Smooth muscle cell (in vitro differentiated cells): ENCODE data around the gene TMEM185B. TPM values are rescaled to one million over a fixed set of nuclear protein-coding genes. Genes with fewer than 3 reads are reported as not detected.

Experiments
- DNase-seq: peaks from one replicate; lab custom pipeline; 2025; ENCODE audit not compliant: unreplicated experiment; lab: John Stamatoyannopoulos, UW
- H2AFZ ChIP-seq: fragments of 200-600 bp; sonication (generic); 2 replicates; pipeline ENCODE4 v1.6.0; 2016; ENCODE audit warnings: antibody characterized with exemption, low read depth, mild to moderate bottlenecking
- H3F3A ChIP-seq: fragments of 200-600 bp; sonication (generic); 2 replicates; pipeline ENCODE4 v1.6.0; 2017; ENCODE audit warnings: antibody characterized with exemption, low read depth
- H3K27ac ChIP-seq: fragments of 200-600 bp; sonication (generic); 2 replicates; pipeline ENCODE4 v1.5.1; 2016; ENCODE audit warnings: low read depth, mild to moderate bottlenecking
- H3K27me3 ChIP-seq: fragments of 200-600 bp; sonication (generic); 2 replicates; pipeline ENCODE4 v1.6.1; 2016; ENCODE audit warnings: low read depth, mild to moderate bottlenecking
- H3K36me3 ChIP-seq: fragments of 200-600 bp; sonication (generic); 2 replicates; pipeline ENCODE4 v1.5.1; 2016; ENCODE audit warnings: low read depth
- H3K4me1 ChIP-seq: fragments of 200-600 bp; sonication (generic); 2 replicates; pipeline ENCODE4 v1.5.1; 2016; ENCODE audit warnings: low read depth
- H3K4me2 ChIP-seq: fragments of 200-600 bp; sonication (generic); 2 replicates; pipeline ENCODE4 v1.6.0; 2016; ENCODE audit warnings: mild to moderate bottlenecking
- H3K4me3 ChIP-seq: fragments of 200-600 bp; sonication (generic); 2 replicates; pipeline ENCODE4 v1.5.1; 2016; ENCODE audit warnings: mild to moderate bottlenecking
- H3K79me2 ChIP-seq: fragments of 200-600 bp; sonication (generic); 2 replicates; pipeline ENCODE4 v1.6.0; 2016; ENCODE audit warnings: low read depth, mild to moderate bottlenecking
- H3K9ac ChIP-seq: fragments of 200-600 bp; sonication (generic); 2 replicates; pipeline ENCODE4 v1.6.0; 2016; ENCODE audit warnings: low read depth
- H3K9me3 ChIP-seq: fragments of 200-600 bp; sonication (generic); replicated peaks from 2 replicates; pipeline ENCODE4 v1.5.1; 2016; ENCODE audit warnings: low read depth
- H4K20me1 ChIP-seq: fragments of 200-600 bp; sonication (generic); 2 replicates; pipeline ENCODE4 v1.6.0; 2016; ENCODE audit warnings: low read depth
- CTCF ChIP-seq: fragments of 200-600 bp; sonication (generic); IDR thresholded peaks from 2 replicates; pipeline ENCODE4 v1.5.1; 2017; ENCODE audit warnings: borderline replicate concordance, mild to moderate bottlenecking, antibody characterized with exemption; ENCODE audit not compliant: insufficient read depth, poor library complexity, severe bottlenecking
- whole genome bisulfite sequencing: methylation state at CpG from one replicate; pipeline ENCODE4 v1.1.7; 2016; ENCODE audit warnings: low lambda C conversion rate; 5-methylcytosine and 5-hydroxymethylcytosine counted together
- polyA plus RNA-seq: library from polyadenylated mRNA; unstranded; fragments of >200 nt; fragmentation: Nextera tagmentation; extraction: Ambion mirVana; gene quantifications from 2 replicates; pipeline ENCODE4 v1.2.1, GENCODE V29; 2016
- total RNA-seq: library from RNA; depleted of rRNA; stranded (reverse); fragments of >200 nt; gene quantifications from 2 replicates; pipeline ENCODE4 v1.2.3, GENCODE V29; 2014

TMEM185B gene
- total and polyA plus RNA-seq, 2 experiments from 2014 or later = 18.2 to 27.8 TPM

GRCh38 chr2:120251078-120251477 is 27.9 kb upstream of the TMEM185B start:
- 79% methylated on average over 3 of the region's 3 CpGs for whole genome bisulfite sequencing
- no peak overlapping the region for H3K9ac ChIP-seq
- peaks cover 23% of the 10 kb centered on the region for H4K20me1 ChIP-seq
- peaks cover 25% of the 10 kb centered on the region for H3K79me2 ChIP-seq
- no peaks in the 10 kb centered on the region for H3F3A ChIP-seq
- no peaks in the 10 kb centered on the region for H3K27me3 ChIP-seq
- no peak overlapping the region for H3K4me2 ChIP-seq
- H3K27ac ChIP-seq = no peak overlapping the region
- no peak overlapping the region for H3K4me3 ChIP-seq
- H3K9me3 ChIP-seq = no peaks in the 10 kb centered on the region
- peaks cover 19% of the 10 kb centered on the region for H3K4me1 ChIP-seq
- no peak for DNase-seq
- H3K36me3 ChIP-seq = no peaks in the 10 kb centered on the region
- no peak for TF ChIP-seq CTCF
- no peak overlapping the region for H2AFZ ChIP-seq

- Histone ChIP-seq H3K4me1 (peaks cover 23% of the 10 kb centered on the region), H3K27ac (no peak overlapping the region), H2AFZ (no peak overlapping the region), H3F3A (no peaks in the 10 kb centered on the region), H3K4me2 (no peak overlapping the region), H3K79me2 (peaks cover 21% of the 10 kb centered on the region), H3K4me3 (no peak overlapping the region), H3K9me3 (no peaks in the 10 kb centered on the region), H3K27me3 (no peaks in the 10 kb centered on the region), H3K9ac (no peak overlapping the region), H4K20me1 (peaks cover 21% of the 10 kb centered on the region), H3K36me3 (no peaks in the 10 kb centered on the region)
- no peak for TF ChIP-seq CTCF
- WGBS = 83% methylated on average over 4 of the region's 4 CpGs
- DNase-seq = no peak
Observed at GRCh38 chr2:120250640-120251039, 27.4 kb upstream of the TMEM185B start.

DNA sequence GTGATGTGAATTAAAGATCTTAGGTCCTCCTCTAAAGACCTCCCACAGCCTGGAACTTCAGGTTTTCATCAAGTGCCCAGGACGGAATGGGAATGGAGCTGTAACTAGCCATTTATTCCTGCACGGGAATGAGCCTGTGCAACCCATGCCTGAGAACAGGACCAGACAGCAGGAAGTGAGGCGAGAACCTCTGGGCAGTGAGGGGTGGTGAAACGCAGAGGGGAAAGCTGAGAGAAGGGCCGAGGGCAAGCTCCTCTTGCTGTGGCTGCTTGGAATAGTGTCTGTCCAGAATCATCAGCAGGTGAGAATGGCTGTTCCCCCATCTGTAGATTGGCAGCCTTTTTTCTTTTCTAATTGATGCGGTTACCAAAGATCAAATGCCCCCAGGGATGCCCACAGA is 24.7 kb upstream of the TMEM185B start:
- 79% methylated on average over 6 of the region's 6 CpGs for WGBS
- Histone ChIP-seq H3K36me3 (no peaks in the 10 kb centered on the region), H3K4me2 (no peak overlapping the region), H3K79me2 (no peaks in the 10 kb centered on the region), H4K20me1 (no peaks in the 10 kb centered on the region), H3K27me3 (no peaks in the 10 kb centered on the region), H3K4me3 (no peak overlapping the region), H3K9ac (no peak overlapping the region), H3K9me3 (no peaks in the 10 kb centered on the region), H2AFZ (no peak overlapping the region), H3F3A (no peaks in the 10 kb centered on the region), H3K4me1 (peaks cover 19% of the 10 kb centered on the region), H3K27ac (no peak overlapping the region)
- no peak for DNase-seq
- TF ChIP-seq CTCF = no peak

DNA sequence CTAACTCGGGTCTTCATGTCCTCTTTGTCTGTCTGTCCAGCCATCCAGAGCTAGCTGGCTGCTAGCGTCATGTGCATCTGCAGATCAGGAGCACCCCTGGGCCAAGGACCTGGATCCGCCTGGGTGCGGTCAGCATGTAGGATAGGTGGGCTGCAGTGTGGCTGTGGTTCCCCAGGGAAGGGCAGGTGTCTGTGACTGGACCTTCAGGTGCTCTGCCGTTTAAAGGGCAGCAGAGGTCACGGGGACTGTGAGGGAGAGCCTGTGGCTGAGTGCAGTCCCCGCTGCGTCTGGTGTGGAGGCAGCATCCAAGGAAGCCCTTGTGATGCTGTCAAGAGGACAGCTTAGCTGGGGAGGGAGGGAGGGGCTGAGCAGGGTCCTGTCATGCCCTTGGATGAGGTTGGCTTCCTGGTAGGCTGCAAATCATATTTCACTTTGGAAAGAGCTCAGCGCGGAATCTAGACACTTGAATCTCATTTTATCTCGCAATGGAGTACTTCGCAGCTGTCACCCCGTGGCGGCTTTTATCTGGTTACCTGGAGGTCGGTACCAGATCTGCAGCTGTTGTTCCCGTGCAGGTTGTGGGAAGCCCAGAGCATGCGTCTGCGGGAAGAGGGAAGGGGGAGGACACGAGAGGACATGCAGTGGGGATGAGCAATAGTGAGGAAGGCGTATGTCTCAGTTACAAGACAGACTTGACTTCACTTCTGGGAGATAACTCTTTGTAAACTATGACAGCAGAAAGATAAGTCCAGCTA is 23.5 kb upstream of the TMEM185B start:
- Histone ChIP-seq H3F3A (no peaks in the 10 kb centered on the region), H3K27ac (no peak overlapping the region), H3K4me2 (peak overlapping the region; percentile 5), H3K4me3 (no peak overlapping the region), H2AFZ (no peak overlapping the region), H4K20me1 (no peaks in the 10 kb centered on the region), H3K36me3 (no peaks in the 10 kb centered on the region), H3K27me3 (no peaks in the 10 kb centered on the region), H3K9me3 (no peaks in the 10 kb centered on the region), H3K79me2 (no peaks in the 10 kb centered on the region), H3K4me1 (peaks cover 15% of the 10 kb centered on the region), H3K9ac (no peak overlapping the region)
- TF ChIP-seq CTCF = no peak
- WGBS = 54% methylated on average over 20 of the region's 20 CpGs
- DNase-seq = no peak
